Erythroblast (primary cell): ENCODE results near the gene PIEZO2.

ENCODE experiments used
- GATA1 ChIP-seq: IDR thresholded peaks from 2 replicates; pipeline ENCODE4 v1.6.1; 2011; ENCODE audit warnings: low read depth, mild to moderate bottlenecking, control low read depth, low read length, moderate library complexity
- POLR2A ChIP-seq: IDR thresholded peaks from 2 replicates; pipeline ENCODE4 v1.6.1; 2011; ENCODE audit warnings: mild to moderate bottlenecking, low read length

DNA sequence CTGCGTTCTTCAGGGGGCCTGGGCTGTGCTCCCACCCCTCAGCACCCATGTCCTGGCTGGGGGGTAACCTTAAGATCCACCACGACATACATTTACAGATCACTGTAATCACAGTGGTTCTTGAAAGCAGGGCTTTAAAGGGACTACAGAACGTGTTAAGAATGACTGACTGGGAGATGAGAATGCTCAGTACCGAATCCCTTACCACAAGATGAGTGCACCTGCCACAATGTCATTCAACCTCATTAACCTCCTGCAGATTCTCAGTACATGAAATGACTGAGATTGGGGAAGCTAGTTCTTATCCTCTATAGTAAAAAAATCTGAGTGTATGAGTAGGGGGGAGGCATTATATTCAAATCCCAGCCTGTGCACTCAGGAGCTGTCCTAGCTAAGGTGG lies 10.5 kb upstream of the PIEZO2 start:
- TF ChIP-seq POLR2A = no peak
- TF ChIP-seq GATA1 = no peak
